Upper lobe of left lung (tissue), 6 donors: ENCODE data around the gene MEP1B. TPM values are rescaled to one million over a fixed set of nuclear protein-coding genes. Genes with fewer than 3 reads are reported as not detected.

Experiments used
- ATAC-seq, 2 donors: fragments of 200-7000 bp; cut with Tn5 transposase; one replicate each; pipeline ENCODE4 v1.9.1; 2022; ENCODE audit warnings: mild to moderate bottlenecking in 2 of 2, moderate library complexity in 2 of 2; ENCODE audit not compliant: low FRiP score in 2 of 2
- DNase-seq, 2 donors: peaks; one replicate each; pipeline ENCODE4 v3.0.0-alpha.2; 2019 to 2020
- H3K27ac ChIP-seq, 4 donors: fragments of 200-600 bp; sonication (generic); one replicate each; pipeline ENCODE4 v1.5.1; 2016 to 2019
- H3K27me3 ChIP-seq, 4 donors: fragments of 200-600 bp; sonication (generic); one replicate each; pipeline ENCODE4 v1.5.1; 2017 to 2019
- H3K36me3 ChIP-seq, 4 donors: fragments of 200-600 bp; sonication (generic); one replicate each; pipeline ENCODE4 v1.5.1; 2016 to 2019
- H3K4me1 ChIP-seq, 4 donors: fragments of 200-600 bp; sonication (generic); one replicate each; pipeline ENCODE4 v1.5.1; 2018 to 2019
- H3K4me3 ChIP-seq, 4 donors: fragments of 200-600 bp; sonication (generic); one replicate each; pipeline ENCODE4 v1.5.1; 2017 to 2019; ENCODE audit warnings: mild to moderate bottlenecking in 2 of 4, moderate library complexity in 1 of 4
- H3K9me3 ChIP-seq, 4 donors: fragments of 200-600 bp; sonication (generic); one replicate each; pipeline ENCODE4 v1.5.1; 2018 to 2019
- CTCF ChIP-seq, 6 experiments: fragments of 450-650 bp in 4 of 6; fragments of 200-600 bp in 2 of 6; sonication (generic) in 2 of 6; IDR thresholded peaks; one replicate each; pipeline ENCODE4 v1.5.1; 2016 to 2019; ENCODE audit warnings: antibody characterized with exemption in 6 of 6
- EP300 ChIP-seq, 4 donors: sonication (generic); formaldehyde crosslinking; IDR thresholded peaks; one replicate each; pipeline ENCODE4 v1.5.1; 2017; ENCODE audit warnings: antibody characterized with exemption in 4 of 4, control low read depth in 2 of 4
- POLR2A ChIP-seq, 4 donors: fragments of 450-650 bp; IDR thresholded peaks; one replicate each; pipeline ENCODE4 v1.5.1; 2016 to 2017; ENCODE audit warnings: antibody characterized with exemption in 4 of 4, mild to moderate bottlenecking in 2 of 4
- POLR2AphosphoS5 ChIP-seq, 2 donors: sonication (generic); formaldehyde crosslinking; IDR thresholded peaks; one replicate each; pipeline ENCODE4 v1.5.1; 2017; ENCODE audit warnings: antibody characterized with exemption in 2 of 2
- WGBS, 2 donors: methylation state at CpG; one replicate each; pipeline ENCODE4 v1.1.5; 2017 to 2018; 5-methylcytosine and 5-hydroxymethylcytosine counted together
- total RNA-seq, 6 donors: library from RNA; depleted of rRNA in 4 of 6; stranded (reverse); fragments of >200 nt in 4 of 6; gene quantifications; one replicate each; pipeline versions ENCODE4 v1.1.0 to v1.2.1, GENCODE V29; 2016 to 2021
- donor health status: DM: no; HTN: no; CAD: no; lungs with moderate emphysema.
- donor health status: DM: no; HTN: yes; CAD: no; lungs with severe emphysema.

The MEP1B gene
- total RNA-seq, 6 donors from 2014 or later: not detected

DNA sequence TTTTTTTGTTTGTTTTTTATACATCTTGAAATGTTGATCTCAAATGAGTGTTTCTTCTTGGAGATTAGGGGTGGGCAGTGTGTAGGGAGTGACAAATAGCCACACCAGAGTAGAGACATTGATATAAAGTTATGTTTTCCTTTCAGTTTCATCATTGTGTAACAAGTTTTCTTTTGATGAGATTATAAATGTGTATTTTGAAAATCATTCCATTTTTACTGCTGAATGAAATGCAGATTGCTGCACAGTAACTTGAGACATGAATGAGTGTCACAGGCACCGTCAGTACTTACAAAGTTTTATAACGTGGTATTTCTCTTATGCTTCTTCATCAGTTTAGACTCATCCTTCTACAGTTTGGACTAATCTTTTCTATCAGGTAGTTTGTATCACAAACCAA lies 370 bp downstream of the MEP1B start:
- 81% methylated on average over 2 of the region's 2 CpGs for WGBS, 2 donors
- no peak for ATAC-seq
- no peak for TF ChIP-seq POLR2AphosphoS5 (IDR thresholded peaks at IDR 0.05)
- TF ChIP-seq POLR2A (IDR thresholded peaks at IDR 0.05): no peak

DNA sequence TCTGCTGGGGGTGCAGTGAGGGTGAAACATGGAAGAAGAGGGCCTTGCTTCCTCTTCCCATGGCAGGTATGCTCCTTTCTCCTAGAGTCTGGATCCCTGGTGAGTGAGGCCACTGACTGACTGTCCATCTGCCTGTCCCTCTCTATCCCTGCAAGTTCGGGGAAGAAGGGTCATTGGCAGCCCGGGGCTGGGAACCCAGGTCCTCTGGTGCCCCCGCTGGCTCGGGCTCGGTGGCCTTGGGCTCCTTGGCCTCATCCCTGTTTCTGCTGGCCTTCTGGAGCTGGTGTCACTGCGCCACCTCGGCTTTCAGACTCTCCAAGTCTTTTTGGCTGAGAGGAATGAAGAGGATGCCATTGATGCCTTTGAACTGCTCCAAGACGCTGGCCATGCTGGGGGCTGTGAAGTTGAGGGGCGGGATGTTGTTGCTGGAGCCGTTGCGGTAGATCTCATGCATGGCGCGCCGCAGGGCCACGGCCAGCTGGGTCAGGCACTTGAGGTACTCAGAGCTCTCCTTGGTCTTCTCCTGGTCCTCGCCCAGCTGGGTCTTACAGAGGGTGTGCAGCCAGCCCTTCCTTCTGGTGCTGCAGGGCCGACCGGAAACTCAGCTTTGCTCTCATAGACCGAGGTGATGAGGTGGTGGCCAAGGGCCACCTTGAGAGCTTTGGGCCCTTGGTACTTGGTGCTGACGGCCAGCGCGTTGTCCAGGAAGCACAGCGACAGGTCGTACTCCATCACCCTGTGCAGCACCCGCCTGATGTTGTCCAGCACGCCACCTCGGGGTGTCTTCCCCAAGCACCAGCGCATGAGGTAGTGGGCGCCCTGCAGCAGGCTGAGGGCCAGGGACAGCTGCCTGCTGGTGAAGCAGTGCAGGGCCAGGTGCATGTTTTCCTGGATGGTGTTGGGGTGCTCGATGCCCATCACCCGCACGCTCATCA lies 6.3 kb downstream of the MEP1B start:
- WGBS, 2 donors: 92 to 95% methylated on average over 24 to 25 of the region's 32 CpGs
- no peaks in the 10 kb centered on the region for H3K9me3 ChIP-seq
- no peak overlapping the region for H3K4me3 ChIP-seq
- no peaks in the 10 kb centered on the region for H3K4me1 ChIP-seq
- H3K27me3 ChIP-seq: no peaks in the 10 kb centered on the region
- no peaks in the 10 kb centered on the region for H3K36me3 ChIP-seq
- TF ChIP-seq POLR2A (IDR thresholded peaks at IDR 0.05) (no peak), EP300 (IDR thresholded peaks at IDR 0.05) (no peak), CTCF (IDR thresholded peaks at IDR 0.05) (no peak), POLR2AphosphoS5 (IDR thresholded peaks at IDR 0.05) (no peak)
- DNase-seq (peak in 1 of 2 donors; percentile 70), ATAC-seq (peak in 1 of 2 donors; percentile 43)
- no peak overlapping the region for H3K27ac ChIP-seq

More for the DNA sequence above, 370 bp downstream of the MEP1B start:
- Histone ChIP-seq H3K4me3 (no peak overlapping the region), H3K27ac (no peak overlapping the region), H3K36me3 (no peaks in the 10 kb centered on the region), H3K9me3 (no peaks in the 10 kb centered on the region), H3K27me3 (no peaks in the 10 kb centered on the region), H3K4me1 (no peaks in the 10 kb centered on the region)
- no peak for DNase-seq

GRCh38 chr18:32200766-32201165 lies 10.9 kb downstream of the MEP1B start:
- Histone ChIP-seq H3K27me3 (no peaks in the 10 kb centered on the region), H3K36me3 (no peaks in the 10 kb centered on the region), H3K4me3 (no peak overlapping the region), H3K27ac (no peak overlapping the region), H3K4me1 (no peaks in the 10 kb centered on the region), H3K9me3 (no peaks in the 10 kb centered on the region)
- ATAC-seq (no peak), DNase-seq (no peak)
- TF ChIP-seq CTCF (IDR thresholded peaks at IDR 0.05) (no peak), EP300 (IDR thresholded peaks at IDR 0.05) (no peak), POLR2A (IDR thresholded peaks at IDR 0.05) (no peak), POLR2AphosphoS5 (IDR thresholded peaks at IDR 0.05) (no peak)
- WGBS, 2 donors: 42 to 66% methylated on average over 2 of the region's 2 CpGs

DNA sequence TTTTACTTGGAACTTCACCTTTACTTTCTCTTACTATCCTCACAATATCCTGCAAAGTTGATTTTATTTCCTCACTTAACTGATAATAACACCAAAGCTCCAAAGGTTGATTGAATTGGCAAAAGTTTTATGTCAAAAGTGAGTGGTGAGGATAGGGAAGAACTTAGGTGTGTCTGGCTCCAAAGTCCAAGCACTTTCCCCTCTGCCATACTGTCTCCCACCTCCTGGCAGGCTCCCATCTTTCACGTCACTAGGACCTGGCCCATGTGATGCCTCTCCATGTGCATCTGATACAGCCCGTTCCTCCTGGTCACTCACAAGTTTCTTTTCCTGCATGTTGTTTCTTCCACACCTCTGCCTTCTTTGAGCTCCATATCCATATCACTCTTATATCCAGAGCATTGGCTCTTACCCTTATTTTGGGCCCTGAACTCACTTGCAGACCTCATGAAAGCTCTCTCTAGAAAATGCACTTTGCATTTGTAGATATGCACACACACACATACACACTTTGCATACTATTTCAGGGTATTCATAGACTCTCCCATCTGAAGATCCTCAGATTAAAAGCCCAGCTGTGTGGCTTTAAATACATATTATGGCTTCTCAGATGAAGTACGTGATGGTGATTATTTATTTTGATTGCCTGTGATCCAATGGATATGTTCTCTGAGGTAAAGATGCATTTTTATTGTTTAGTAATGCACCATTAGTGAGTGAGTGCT lies 12.3 kb downstream of the MEP1B start:
- DNase-seq: no peak
- Histone ChIP-seq H3K27me3 (no peaks in the 10 kb centered on the region), H3K9me3 (no peaks in the 10 kb centered on the region), H3K36me3 (no peaks in the 10 kb centered on the region), H3K4me1 (no peaks in the 10 kb centered on the region), H3K4me3 (no peak overlapping the region), H3K27ac (no peak overlapping the region)
- TF ChIP-seq POLR2A (IDR thresholded peaks at IDR 0.05) (no peak), CTCF (IDR thresholded peaks at IDR 0.05) (no peak), EP300 (IDR thresholded peaks at IDR 0.05) (no peak), POLR2AphosphoS5 (IDR thresholded peaks at IDR 0.05) (no peak)
- ATAC-seq: no peak
- WGBS, 2 donors: 83 to 90% methylated on average over 3 of the region's 3 CpGs

DNA sequence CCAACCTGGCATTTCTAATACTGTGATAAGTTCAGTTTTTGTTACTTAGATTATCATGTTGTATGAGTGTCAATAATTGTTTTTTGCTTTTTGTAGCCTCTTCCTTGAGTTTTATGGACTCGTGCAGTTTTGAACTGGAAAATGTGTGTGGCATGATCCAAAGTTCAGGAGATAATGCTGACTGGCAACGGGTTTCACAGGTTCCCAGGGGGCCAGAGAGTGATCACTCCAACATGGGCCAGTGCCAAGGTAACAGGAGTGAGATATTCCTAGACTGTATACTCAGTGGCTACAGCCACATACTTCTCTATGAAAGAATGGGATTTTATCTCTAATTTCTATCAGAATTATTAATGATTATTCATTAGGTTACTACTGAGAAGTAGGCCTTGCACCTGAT lies 18.2 kb downstream of the MEP1B start:
- 37 to 74% methylated on average over 2 of the region's 2 CpGs for WGBS, 2 donors
- no peak overlapping the region for H3K4me3 ChIP-seq
- no peaks in the 10 kb centered on the region for H3K36me3 ChIP-seq
- DNase-seq (no peak), ATAC-seq (no peak)
- H3K4me1 ChIP-seq: peaks cover 0 to under 1% (median 0%) of the 10 kb centered on the region in 4 donors
- TF ChIP-seq POLR2A (IDR thresholded peaks at IDR 0.05) (no peak), POLR2AphosphoS5 (IDR thresholded peaks at IDR 0.05) (no peak), CTCF (IDR thresholded peaks at IDR 0.05) (no peak), EP300 (IDR thresholded peaks at IDR 0.05) (no peak)
- H3K9me3 ChIP-seq: no peaks in the 10 kb centered on the region
- H3K27me3 ChIP-seq: no peaks in the 10 kb centered on the region
- H3K27ac ChIP-seq: no peak overlapping the region
